HL-60 (cell line): ENCODE data around the gene ZNF804A.

Source experiments
- DNase-seq, 2 experiments: peaks; one replicate each; pipeline ENCODE4 v3.0.0-alpha.2; 2010 to 2020; ENCODE audit warnings: low read depth in 1 of 2, low spot score in 1 of 2
- H3K27ac ChIP-seq: fragments of 250-450 bp; sonication (Bioruptor Pico); replicated peaks from 2 replicates; pipeline ENCODE4 v1.5.1; 2020; ENCODE audit warnings: mild to moderate bottlenecking, moderate library complexity
- H3K27me3 ChIP-seq: fragments of 250-450 bp; sonication (Bioruptor Pico); 2 replicates; pipeline ENCODE4 v1.5.1; 2021; ENCODE audit warnings: mild to moderate bottlenecking, moderate library complexity; ENCODE audit not compliant: insufficient read depth, poor library complexity, severe bottlenecking
- H3K4me3 ChIP-seq: replicated peaks from 2 replicates; pipeline ENCODE4 v1.5.1; 2011; ENCODE audit warnings: mild to moderate bottlenecking, control low read depth, low read length; ENCODE audit not compliant: insufficient read depth
- CTCF ChIP-seq: IDR thresholded peaks from one replicate; pipeline ENCODE4 v1.5.1; 2011; ENCODE audit warnings: low read length, control low read depth, inconsistent platforms; ENCODE audit not compliant: insufficient read depth
- GABPA ChIP-seq: IDR thresholded peaks from 2 replicates; pipeline ENCODE4 v1.6.1; 2012; ENCODE audit warnings: low read depth
- POLR2AphosphoS5 ChIP-seq: IDR thresholded peaks from 2 replicates; pipeline ENCODE4 v1.6.1; 2012; ENCODE audit warnings: low read depth
- REST ChIP-seq: IDR thresholded peaks from 2 replicates; pipeline ENCODE4 v1.6.1; 2012; ENCODE audit warnings: low read depth; ENCODE audit not compliant: insufficient replicate concordance
- SPI1 ChIP-seq: IDR thresholded peaks from 2 replicates; pipeline ENCODE4 v1.6.1; 2012; ENCODE audit warnings: low read depth, mild to moderate bottlenecking, borderline replicate concordance

Gene ZNF804A

GRCh38 chr2:184830531-184830930, 232.2 kb downstream of the ZNF804A start:
- Histone ChIP-seq H3K27ac (no peak overlapping the region), H3K27me3 (no peaks in the 10 kb centered on the region), H3K4me3 (no peak overlapping the region)
- DNase-seq: no peak
- TF ChIP-seq GABPA (no peak), POLR2AphosphoS5 (no peak), SPI1 (no peak), CTCF (no peak), REST (no peak)

GRCh38 chr2:184834699-184835397, 236.5 kb downstream of the ZNF804A start:
- no peak for DNase-seq
- no peak overlapping the region for H3K27ac ChIP-seq
- H3K4me3 ChIP-seq: no peak overlapping the region
- TF ChIP-seq POLR2AphosphoS5: no peak
- TF ChIP-seq GABPA: no peak
- TF ChIP-seq REST: no peak
- no peak for TF ChIP-seq SPI1
- no peak for TF ChIP-seq CTCF
- no peaks in the 10 kb centered on the region for H3K27me3 ChIP-seq

DNA sequence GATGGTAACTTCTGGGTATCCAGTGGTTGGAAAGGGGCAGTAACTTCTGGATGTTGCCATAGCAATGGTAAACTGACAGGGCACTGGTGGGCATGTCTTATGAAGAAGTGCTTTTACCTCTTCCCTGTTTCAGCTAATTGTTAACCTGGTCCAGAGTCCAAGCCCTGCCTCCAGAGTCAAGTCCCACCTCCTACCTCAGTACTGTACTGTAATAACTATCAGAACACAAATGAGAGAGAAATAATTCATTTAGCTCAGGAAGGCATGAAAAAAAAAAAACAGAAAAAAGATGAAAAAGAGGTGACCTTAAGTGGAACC, 237.0 kb downstream of the ZNF804A start:
- TF ChIP-seq SPI1: no peak
- TF ChIP-seq REST: no peak
- TF ChIP-seq POLR2AphosphoS5: no peak
- TF ChIP-seq CTCF: no peak
- no peak for TF ChIP-seq GABPA
- DNase-seq: no peak
- Histone ChIP-seq H3K27me3 (no peaks in the 10 kb centered on the region), H3K4me3 (no peak overlapping the region), H3K27ac (no peak overlapping the region)
